ENCODE data around the gene TNP2.

Gene TNP2

DNA sequence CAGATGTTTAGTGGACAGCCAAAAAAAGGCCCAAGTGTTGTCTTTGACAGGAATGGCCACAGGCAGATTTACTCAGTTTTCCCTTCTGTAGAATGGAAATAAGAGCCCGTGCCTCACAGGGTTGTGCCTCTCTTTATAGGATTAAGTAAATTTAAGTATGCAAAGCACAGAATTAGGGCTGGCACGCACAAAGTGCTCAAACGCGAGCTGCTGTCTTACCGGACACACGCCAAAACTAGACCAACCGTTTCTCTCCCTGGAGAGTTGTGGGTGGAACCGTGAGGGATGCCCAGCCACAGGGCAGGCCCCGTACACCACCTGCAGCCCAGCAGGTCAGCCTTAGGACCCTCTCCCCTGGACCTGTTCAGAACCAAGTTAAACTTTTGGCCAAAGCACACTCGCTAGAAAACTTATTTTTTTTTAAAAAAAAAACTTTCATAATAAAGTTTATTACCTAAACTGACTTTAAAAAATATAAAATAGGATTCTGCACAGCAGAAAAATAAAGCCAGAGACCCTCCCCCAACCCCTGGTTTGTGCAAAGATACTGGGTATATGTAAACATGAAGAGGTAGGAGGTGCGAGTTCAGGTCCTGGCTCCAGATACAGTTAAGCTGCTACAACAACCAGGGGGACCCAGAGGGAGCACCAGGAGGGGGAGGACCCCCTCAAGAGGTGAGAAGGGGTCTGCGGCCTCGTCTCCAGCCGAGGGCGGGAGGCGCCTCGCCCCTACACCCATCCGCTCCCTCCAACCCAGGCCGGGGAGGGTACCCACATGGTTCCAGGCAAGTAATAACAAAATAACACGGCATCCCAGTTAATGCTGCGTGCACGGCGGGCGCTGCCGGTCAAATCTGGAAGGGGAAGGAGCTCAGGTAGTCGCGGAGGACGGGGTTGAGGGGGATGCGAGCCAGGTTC is 14.9 kb downstream of the TNP2 start:
- TF ChIP-seq, protein P1, sequence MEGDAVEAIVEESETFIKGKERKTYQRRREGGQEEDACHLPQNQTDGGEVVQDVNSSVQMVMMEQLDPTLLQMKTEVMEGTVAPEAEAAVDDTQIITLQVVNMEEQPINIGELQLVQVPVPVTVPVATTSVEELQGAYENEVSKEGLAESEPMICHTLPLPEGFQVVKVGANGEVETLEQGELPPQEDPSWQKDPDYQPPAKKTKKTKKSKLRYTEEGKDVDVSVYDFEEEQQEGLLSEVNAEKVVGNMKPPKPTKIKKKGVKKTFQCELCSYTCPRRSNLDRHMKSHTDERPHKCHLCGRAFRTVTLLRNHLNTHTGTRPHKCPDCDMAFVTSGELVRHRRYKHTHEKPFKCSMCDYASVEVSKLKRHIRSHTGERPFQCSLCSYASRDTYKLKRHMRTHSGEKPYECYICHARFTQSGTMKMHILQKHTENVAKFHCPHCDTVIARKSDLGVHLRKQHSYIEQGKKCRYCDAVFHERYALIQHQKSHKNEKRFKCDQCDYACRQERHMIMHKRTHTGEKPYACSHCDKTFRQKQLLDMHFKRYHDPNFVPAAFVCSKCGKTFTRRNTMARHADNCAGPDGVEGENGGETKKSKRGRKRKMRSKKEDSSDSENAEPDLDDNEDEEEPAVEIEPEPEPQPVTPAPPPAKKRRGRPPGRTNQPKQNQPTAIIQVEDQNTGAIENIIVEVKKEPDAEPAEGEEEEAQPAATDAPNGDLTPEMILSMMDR (conservative IDR thresholded peaks at IDR 0.05; ENCODE audit: low read depth, low read length), result peak; percentile 12

DNA sequence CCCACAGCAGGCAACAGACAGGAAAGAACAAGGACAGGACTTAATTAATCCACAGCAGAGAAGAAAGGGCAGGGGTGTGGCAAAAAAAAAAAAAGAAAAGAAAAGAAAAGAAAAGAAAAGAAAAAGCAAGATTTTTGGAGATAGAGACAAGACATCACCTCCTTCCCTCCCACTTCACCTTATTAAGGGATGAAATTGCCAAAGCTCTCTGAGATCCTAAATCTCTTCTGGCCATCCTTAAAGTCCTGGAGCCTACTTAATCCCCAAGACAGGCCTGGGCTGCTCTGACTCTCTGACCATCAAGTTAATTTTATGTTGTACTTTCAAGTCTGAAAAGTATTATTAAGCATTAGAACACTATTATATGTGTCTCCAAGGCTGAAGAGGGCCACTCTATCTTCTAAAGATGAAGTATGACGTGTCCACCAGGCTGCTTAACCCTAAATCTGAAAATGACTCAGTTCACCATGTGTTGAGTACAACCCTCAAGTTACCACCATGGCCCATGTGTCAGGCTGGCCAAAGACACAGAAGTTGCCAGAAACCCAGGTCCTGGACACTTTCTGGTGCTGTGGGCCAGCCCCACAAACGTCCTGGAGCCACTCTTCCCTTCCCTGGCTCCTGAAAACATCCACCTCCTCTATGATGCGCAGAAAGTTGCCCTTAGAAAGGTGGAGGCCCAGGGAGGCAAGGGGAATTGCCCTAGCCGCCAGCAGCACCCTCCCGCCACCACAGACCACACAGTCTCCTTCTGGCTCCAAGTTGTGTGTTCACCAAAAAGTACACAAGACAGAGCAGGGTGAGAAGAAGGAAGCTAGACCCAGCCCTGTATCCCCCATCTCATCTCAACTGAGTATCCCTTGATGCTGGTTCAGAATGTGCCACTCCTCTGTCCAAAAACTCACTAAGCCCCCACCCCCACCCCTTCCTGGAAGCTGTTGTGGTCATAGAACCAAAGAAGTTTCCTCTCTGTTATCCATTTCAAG is 15.8 kb downstream of the TNP2 start:
- no peak overlapping the region for H3K4me3 ChIP-seq (ENCODE audit: low read length)
- no peak for DNase-seq (ENCODE audit: low read depth)
- TF ChIP-seq, protein P1 (conservative IDR thresholded peaks at IDR 0.05; ENCODE audit: low read depth, low read length), result no peak

More for the DNA sequence above, 14.9 kb downstream of the TNP2 start:
- no peak for DNase-seq (ENCODE audit: low read depth)
- no peak overlapping the region for H3K4me3 ChIP-seq (ENCODE audit: low read length)

DNA sequence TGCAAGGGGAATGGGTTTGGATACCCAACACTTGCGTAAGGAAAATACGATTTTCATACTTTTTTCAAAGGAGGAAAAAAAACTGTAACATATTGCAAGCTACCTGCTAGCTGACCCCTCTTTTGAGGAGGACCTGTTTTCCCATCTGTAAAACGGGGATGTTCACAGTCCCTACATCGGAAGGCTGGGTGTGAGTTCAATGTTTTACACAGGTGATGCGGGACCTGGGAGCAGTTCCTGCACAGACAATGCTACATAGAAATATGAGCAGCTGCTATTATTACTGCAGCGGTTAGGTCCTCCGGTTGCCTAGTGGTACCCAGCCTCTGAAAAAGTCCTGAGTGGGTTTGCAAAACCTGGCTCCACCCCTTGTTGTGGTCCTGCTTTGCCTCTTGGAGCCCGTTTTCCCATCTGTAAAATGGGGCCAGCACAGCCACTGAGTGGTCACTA is 16.6 kb downstream of the TNP2 start:
- no peak for DNase-seq (ENCODE audit: low read depth)
- H3K4me3 ChIP-seq (ENCODE audit: low read length), result no peak overlapping the region
- TF ChIP-seq, protein P1 (conservative IDR thresholded peaks at IDR 0.05; ENCODE audit: low read depth, low read length), result no peak

DNA sequence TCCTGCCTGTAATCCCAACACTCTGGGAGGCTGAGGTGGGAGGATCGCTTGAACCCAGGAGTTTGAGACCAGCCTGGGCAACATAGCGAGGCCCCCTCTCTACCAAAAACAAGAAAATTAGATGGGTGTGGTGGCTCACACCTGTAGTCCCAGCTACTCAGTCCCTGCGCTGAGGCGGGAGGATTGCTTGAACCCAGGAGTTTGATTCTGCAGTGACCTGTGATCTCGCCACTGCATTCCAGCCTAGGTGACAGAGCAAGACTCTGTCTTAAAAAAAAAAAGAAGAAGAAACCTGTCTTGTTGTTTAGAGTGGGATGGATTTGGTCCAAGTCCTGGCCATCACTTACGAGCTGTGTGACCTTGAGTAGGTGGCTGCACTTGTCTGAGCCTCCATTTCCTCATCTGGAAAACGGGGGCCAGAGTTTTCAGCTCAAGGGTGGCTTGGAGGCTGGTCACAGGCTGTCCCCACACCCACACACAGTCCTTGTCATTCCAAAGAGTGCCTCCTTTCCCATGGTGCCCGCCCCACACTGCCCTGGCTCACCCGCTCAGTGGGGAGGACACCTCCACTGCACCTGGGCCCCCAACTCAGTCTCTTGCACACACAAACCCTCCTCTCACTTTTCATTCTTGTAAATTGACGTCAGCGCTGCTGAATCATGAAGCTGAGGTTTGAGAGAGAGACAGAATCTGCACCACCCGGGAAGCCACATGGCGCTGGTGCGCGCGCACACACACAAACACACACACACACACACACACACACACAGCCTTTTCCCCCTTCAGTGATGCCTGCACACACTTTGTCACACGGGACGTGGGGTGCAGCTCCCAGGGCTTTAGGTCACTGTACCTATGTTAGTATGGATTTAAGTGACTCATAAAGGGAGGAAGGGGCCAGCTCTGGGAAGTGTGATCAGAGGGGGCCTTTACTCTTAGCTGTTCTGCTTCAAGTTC is 17.3 kb downstream of the TNP2 start:
- H3K4me3 ChIP-seq (ENCODE audit: low read length), result no peak overlapping the region
- TF ChIP-seq, protein P1 (conservative IDR thresholded peaks at IDR 0.05; ENCODE audit: low read depth, low read length), result no peak
- DNase-seq (ENCODE audit: low read depth), result no peak

DNA sequence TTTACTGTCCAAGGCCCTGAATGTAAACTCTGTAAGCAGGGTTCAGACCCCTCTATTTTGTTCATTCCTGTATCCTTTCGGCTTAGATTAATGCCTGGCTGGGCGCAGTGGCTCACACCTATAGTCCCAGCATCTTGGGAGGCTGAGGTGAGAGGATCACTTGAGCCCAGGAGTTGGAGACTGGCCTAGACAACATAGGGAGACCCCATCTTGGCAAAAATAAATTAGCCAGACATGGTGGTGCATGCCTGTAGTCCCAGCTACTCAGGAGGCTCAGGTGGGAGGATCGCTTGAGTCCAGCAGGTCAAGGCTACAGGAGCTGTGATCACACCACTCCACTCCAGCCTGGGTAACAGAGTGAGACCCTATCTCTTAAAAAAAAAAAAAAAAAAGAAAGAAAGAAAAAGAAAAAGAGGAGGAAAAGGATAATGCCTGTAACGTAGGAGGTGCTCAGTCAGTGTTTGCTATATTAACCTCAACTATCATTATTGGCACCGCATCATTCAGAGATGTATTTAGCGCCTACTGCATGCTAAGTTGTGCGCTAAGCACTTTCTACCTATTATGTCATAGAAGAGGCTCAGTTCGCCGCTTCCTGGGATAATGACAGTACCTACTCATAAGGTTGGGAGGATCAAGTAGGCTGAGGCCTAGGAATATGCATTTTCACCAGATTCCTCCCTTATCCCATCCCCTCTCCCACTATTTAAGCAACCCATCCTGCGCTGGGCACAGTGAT is 18.2 kb downstream of the TNP2 start:
- TF ChIP-seq, protein P1 (conservative IDR thresholded peaks at IDR 0.05; ENCODE audit: low read depth, low read length), result no peak
- H3K4me3 ChIP-seq (ENCODE audit: low read length), result no peak overlapping the region
- DNase-seq (ENCODE audit: low read depth), result no peak

Measured in retinal pigment epithelial cell (primary cell).